HG03280 (cell line): ENCODE measurements around the gene CAMK2B.

ENCODE experiments used
- ATAC-seq: cut with Tn5 transposase; IDR thresholded peaks from one replicate; pipeline ENCODE4 v1.9.1; 2021; ENCODE audit warnings: mild to moderate bottlenecking, moderate library complexity; ENCODE audit not compliant: unreplicated experiment

Gene CAMK2B

GRCh38 chr7:44330331-44330730 is 4.9 kb upstream of the CAMK2B start:
- no peak for ATAC-seq

DNA sequence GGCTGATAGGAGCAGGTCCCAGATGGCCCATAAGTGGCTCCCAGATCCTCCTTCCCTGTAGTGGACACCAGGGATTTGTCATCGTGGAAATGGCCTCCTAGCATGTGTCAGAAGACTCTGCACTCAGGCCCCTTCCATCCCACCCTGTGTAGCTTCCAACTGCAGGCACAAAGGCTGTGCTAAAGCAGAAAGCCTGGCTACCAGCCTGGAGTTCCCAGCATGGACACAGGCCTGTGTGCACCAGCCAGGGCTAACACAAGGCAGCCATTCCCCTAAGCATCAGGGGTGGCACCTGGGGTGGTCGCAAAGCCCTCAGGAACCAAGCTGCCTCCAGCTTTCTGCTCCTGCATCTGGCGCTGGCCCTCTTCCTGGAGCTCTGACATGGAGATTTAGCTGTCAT is 4.5 kb upstream of the CAMK2B start:
- ATAC-seq, result no peak

DNA sequence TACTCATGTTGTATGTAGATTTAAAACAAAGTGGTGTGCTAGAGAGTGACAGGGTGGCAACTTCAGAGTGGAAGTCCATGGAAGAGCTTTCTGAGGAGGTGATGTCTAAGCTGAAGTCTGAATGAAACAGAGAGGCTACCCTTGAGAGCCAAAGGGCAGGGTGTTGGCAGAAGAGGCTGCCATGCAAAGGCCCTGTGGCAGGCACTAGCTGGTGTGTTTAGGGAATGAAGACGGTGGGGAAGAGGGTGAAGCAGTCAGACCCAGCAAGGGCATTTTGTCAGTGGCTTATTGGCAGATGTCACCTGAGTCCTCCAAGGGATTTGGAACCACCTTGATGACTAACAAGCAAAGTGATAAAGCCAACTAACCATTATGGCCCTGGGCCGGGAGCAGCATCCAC is 3.7 kb upstream of the CAMK2B start:
- no peak for ATAC-seq

DNA sequence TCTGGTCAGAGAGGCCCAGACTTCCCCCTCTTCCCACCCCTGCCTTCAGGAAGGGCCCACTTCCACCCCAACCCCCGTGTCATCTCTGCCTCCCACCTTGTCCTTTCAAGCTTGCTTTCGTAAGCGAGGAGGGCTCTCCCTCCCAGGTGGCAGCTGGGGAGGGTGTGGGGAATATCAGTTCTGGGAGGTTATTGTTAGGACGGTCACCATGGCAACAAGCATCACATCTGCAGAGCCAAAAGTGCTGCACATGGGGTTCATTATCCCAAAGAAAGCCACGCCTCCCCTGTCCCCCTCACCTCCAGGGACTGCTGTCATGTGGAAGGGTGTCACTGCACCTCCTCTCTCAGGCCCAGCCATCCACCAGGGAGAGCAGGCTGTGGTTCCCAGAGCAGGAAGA is 2.6 kb upstream of the CAMK2B start:
- no peak for ATAC-seq

- ATAC-seq, result no peak
Observed at GRCh38 chr7:44326261-44327125, 1.1 kb upstream of the CAMK2B start.

DNA sequence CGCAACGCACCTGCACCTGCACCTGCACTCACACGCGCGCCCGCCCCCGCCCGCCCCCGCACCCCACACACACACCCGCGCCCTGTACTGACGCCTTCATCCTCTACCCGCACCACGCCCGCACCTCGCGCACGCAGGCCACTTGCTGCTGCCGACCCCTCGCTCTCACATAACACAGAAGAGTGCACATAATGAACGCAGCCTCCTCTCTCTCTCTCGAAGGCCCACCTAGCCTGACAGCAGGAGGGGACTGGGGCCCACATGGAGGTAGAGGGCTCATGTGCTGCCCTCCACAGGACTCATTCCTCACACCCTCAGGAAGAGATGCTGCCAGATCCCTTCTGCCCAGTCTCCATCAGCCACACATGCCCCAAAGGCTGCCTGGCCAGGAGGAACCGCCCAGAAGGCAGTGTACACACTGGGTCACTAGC is 432 bp upstream of the CAMK2B start:
- no peak for ATAC-seq

GRCh38 chr7:44324481-44325200 is 753 bp downstream of the CAMK2B start:
- ATAC-seq, result no peak

DNA sequence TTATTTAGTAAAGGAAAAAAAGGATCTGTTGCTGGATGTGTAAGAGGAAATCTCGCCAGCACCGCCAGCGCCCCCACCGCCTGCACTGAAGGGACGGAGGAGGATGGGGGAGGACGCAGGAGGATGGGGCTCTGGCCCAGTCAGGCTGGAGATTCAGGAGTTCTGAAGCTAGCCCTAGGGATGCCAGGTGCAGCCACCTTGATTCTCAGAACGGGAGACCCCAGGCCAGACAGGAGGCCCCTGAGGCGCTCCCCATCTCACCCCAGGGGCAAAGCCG is 1.3 kb downstream of the CAMK2B start:
- ATAC-seq, result no peak

DNA sequence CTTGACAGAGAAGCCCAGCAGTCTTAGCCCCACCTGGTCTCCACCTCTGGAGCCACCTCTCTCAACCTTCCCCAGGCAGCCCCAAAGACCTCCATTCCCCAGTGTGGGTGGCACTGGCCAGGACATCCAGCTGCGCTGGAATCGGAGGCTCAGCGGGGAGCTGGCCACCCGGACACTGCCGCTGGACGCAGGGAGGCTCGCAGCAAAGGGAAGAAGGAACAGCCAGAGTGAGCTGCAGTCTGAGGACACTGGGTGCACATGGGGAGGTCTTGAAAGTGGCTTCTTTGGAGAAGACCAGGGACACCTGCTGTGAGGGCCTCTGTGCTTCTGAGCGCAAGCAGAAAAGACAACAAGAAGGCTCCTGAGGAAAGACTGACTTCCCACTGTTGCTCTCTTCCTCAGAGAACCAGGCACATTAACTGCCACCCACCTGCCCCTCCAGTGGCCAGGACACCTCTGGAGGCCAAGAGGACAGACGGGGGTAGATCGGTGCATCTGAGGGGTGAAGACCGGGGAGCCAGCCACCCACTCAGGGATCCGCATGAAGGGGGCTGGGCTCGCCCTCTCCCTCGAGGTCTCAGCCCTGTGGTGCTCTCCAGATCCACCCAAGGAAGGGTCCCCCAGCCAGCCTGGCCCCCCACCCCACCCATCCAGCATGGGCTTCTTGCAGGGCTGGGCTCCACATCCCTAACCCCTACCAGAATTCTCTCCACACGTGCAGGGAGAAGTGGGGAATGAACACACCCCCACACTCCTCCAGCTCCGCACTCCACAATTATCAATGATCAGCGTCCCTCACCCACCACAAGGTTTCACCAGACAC is 1.8 kb downstream of the CAMK2B start:
- no peak for ATAC-seq

- no peak for ATAC-seq
Observed at GRCh38 chr7:44322631-44323363, 2.6 kb downstream of the CAMK2B start.

DNA sequence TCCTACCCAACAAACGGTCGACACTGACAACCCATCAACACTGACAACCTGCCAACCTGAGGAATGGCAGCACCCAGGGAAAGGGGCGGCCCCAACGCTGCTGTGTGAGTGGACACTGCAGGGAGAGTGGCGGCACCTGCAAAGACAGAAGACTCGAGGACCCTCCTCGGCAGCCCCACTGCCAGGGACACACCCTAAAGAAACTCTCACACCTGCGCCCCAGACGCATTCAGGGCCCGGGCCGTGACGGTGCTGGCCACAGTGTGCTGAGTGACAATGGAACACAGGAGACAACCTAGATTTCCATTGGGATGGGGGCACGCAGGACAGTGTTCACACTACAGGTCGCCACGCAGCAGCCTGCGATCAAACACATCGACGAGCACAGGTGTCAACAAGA is 3.6 kb downstream of the CAMK2B start:
- no peak for ATAC-seq

GRCh38 chr7:44320794-44321371 is 4.5 kb downstream of the CAMK2B start:
- ATAC-seq, result no peak

- ATAC-seq, result no peak
Observed at GRCh38 chr7:44320141-44320540, 5.3 kb downstream of the CAMK2B start.

GRCh38 chr7:44318332-44318731 is 7.1 kb downstream of the CAMK2B start:
- no peak for ATAC-seq

DNA sequence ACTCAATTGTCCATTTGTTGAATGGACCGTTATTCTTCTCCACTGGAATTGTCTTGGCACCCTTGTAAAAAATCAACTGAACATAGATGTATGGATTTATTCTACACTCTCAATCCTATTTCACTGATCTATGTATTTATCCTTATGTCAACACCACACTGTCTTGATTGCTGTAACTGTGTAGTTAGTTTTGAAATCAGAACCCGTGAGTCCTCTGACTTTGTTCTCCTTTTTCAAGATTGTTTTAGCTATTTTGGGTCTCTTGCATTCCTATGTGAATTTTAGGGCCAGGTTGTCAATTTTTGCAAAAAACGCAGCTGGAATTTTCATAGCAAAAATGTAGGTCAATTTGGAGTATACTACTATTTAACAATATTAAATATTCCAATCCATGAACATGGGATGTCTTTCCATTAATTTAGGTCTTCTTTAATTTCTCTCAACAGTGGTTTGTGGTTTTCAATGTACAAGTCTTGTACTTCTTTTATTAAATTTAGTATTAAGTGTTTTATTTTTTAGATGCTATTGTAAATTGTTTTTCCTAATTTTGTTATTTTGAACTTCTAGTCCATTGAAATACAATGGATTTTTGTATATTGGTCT is 10.0 kb downstream of the CAMK2B start:
- ATAC-seq, result no peak

GRCh38 chr7:44313621-44314031 is 11.8 kb downstream of the CAMK2B start:
- ATAC-seq, result no peak

- ATAC-seq, result no peak
Observed at GRCh38 chr7:44313016-44313415, 12.4 kb downstream of the CAMK2B start.

DNA sequence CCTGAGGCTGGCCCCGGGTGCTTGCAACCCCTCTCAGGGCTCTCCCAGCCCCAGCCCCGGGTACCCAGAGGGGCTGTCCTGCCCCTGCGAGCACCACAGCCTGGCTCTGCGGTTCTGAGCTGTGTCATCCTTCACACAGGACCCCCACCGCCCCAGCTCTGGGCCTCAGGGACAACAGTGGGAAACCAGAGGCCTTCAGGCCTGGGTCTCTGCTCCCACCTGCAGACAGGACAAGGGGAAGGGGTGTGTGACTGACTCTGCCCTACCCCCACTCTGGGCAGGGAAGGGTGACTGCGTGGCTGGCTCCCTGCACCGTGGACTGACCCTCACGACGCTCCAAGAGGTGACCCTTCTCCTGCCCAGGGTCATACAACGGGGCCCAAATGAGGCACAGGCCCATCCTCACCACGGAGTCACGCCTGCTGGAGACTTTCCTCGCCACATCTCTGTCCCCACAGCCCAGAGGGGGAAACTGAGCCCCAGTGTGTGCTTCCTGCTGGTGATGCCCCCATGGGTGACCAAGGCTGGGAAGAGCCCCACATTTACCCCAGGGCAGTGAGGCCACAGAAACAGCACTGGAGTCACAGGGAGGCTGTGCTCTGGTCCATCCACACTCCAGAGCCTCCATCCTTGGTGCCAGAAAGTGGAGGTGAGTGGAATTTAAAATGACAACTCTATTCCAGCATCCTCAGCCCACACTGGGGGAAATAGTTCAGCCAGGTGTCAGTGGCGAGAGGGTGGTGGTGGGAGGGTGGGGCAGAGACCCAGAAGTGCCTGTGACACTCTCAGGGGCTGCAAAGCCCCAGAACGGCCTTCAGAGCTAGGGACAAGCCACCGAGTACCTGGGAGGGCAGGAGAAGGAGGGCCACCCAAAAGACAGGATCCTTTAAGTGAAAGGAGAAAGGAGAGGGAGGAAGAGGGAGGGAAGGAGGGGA is 13.6 kb downstream of the CAMK2B start:
- no peak for ATAC-seq

DNA sequence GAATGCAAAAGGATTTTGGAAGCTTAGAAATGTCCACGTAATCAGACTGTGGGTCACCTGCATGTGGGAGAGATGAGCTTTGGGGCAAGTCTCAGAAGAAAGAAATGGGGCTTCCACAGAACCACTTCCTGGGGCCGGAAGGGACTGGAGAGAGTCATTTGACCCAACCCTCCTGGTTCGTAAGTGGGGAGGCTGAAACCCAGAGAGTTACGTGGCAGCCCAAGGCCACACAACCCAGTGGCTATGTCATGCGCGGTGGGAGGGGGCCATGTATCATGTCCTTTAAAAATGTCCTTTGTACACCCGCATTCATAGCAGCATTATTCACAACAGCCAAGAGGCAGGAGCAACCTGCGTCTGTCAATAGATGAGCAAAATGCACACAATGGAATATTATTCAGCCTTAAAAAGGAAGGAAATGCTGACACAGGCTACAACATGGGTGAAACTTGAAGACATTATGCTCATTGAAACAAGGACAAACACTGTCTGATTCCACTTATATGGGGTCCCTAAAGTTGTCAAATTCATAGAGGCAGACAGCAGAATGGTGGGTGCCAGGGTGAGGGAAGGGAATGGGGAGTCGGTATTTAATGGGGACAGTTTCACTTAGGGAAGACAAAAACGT is 15.1 kb downstream of the CAMK2B start:
- ATAC-seq, result no peak
